CD4-positive, alpha-beta memory T cell (primary cell): ENCODE data around the gene NTN1. TPM values are rescaled to one million over a fixed set of nuclear protein-coding genes. Genes with fewer than 3 reads are reported as not detected.

Source experiments
- CTCF ChIA-PET: fragments of 350-600 bp; sonication (Branson Sonifier 250); formaldehyde crosslinking; loops from one replicate; lab custom pipeline; 2021; ENCODE audit warnings: inconsistent platforms; ENCODE audit not compliant: partially characterized antibody; lab: Charles Lee
- POLR2A ChIA-PET: fragments of 350-600 bp; sonication (Branson Sonifier 250); formaldehyde crosslinking; loops from one replicate; lab custom pipeline; 2021; ENCODE audit not compliant: partially characterized antibody; lab: Charles Lee
- DNase-seq, 5 donors: peaks; one replicate each; pipeline versions ENCODE4 v3.0.0 to v3.0.0-alpha.2; 2020 to 2022; ENCODE audit warnings: mixed read lengths in 1 of 5
- H3K27ac ChIP-seq: one replicate; pipeline ENCODE4 v1.7.0; 2013; ENCODE audit warnings: low read depth, low read length
- H3K27me3 ChIP-seq: 2 replicates; pipeline ENCODE4 v1.7.0; 2013; ENCODE audit warnings: mild to moderate bottlenecking, low read length, moderate library complexity; ENCODE audit not compliant: insufficient read depth
- H3K36me3 ChIP-seq: 2 replicates; pipeline ENCODE4 v1.7.0; 2013; ENCODE audit warnings: mild to moderate bottlenecking, low read length, moderate library complexity; ENCODE audit not compliant: insufficient read depth
- H3K4me1 ChIP-seq: 2 replicates; pipeline ENCODE4 v1.7.0; 2013; ENCODE audit warnings: mild to moderate bottlenecking, low read length, moderate library complexity; ENCODE audit not compliant: insufficient read depth
- H3K4me3 ChIP-seq, 2 donors: one replicate each; pipeline ENCODE4 v1.7.0; 2013; ENCODE audit warnings: low read length in 2 of 2, mild to moderate bottlenecking in 1 of 2
- H3K9me3 ChIP-seq, 2 donors: one replicate each; pipeline ENCODE4 v1.7.0; 2013; ENCODE audit warnings: low read length in 2 of 2, control low read depth in 1 of 2; ENCODE audit not compliant: control insufficient read depth in 1 of 2
- H3K27ac Mint-ChIP-seq, 7 donors: one replicate each; pipeline ENCODE4 v1.8.0; 2020 to 2021; ENCODE audit warnings: mixed read lengths in 7 of 7, mild to moderate bottlenecking in 6 of 7, inconsistent platforms in 3 of 7, moderate library complexity in 3 of 7
- H3K27me3 Mint-ChIP-seq, 2 donors: one replicate each; pipeline ENCODE4 v1.8.0; 2020 to 2021; ENCODE audit warnings: mixed read lengths in 2 of 2
- H3K36me3 Mint-ChIP-seq, 2 donors: one replicate each; pipeline ENCODE4 v1.8.0; 2020 to 2021; ENCODE audit warnings: mixed read lengths in 2 of 2, inconsistent platforms in 1 of 2, mild to moderate bottlenecking in 1 of 2
- H3K4me1 Mint-ChIP-seq, 4 donors: one replicate each; pipeline ENCODE4 v1.8.0; 2020 to 2021; ENCODE audit warnings: mixed read lengths in 4 of 4, mild to moderate bottlenecking in 1 of 4
- H3K4me3 Mint-ChIP-seq, 8 donors: one replicate each; pipeline ENCODE4 v1.8.0; 2020 to 2021; ENCODE audit warnings: mixed read lengths in 8 of 8, mild to moderate bottlenecking in 7 of 8, moderate library complexity in 6 of 8, inconsistent platforms in 3 of 8
- H3K9me3 Mint-ChIP-seq, 8 donors: one replicate each; pipeline ENCODE4 v1.8.0; 2020 to 2021; ENCODE audit warnings: mixed read lengths in 8 of 8, mild to moderate bottlenecking in 5 of 8, inconsistent platforms in 3 of 8, moderate library complexity in 1 of 8
- intact Hi-C: fragments of 100-400 bp; cut with micrococcal nuclease; formaldehyde crosslinking; loops from one replicate; pipeline ENCODE4 v1.15.1; 2023
- polyA plus RNA-seq, 2 donors: library from polyadenylated mRNA; unstranded; fragments of 300-500 nt; fragmentation: Illumina TruSeq; gene quantifications; one replicate each; pipeline ENCODE4 v1.2.3, GENCODE V29; 2021
- total RNA-seq, 2 experiments: library from RNA; stranded (reverse); gene quantifications; one replicate each; pipeline ENCODE4 v1.2.3, GENCODE V29; 2021

NTN1 gene
- total and polyA plus RNA-seq, 4 experiments from 2014 or later = 0.02 TPM; not detected in 3

DNA sequence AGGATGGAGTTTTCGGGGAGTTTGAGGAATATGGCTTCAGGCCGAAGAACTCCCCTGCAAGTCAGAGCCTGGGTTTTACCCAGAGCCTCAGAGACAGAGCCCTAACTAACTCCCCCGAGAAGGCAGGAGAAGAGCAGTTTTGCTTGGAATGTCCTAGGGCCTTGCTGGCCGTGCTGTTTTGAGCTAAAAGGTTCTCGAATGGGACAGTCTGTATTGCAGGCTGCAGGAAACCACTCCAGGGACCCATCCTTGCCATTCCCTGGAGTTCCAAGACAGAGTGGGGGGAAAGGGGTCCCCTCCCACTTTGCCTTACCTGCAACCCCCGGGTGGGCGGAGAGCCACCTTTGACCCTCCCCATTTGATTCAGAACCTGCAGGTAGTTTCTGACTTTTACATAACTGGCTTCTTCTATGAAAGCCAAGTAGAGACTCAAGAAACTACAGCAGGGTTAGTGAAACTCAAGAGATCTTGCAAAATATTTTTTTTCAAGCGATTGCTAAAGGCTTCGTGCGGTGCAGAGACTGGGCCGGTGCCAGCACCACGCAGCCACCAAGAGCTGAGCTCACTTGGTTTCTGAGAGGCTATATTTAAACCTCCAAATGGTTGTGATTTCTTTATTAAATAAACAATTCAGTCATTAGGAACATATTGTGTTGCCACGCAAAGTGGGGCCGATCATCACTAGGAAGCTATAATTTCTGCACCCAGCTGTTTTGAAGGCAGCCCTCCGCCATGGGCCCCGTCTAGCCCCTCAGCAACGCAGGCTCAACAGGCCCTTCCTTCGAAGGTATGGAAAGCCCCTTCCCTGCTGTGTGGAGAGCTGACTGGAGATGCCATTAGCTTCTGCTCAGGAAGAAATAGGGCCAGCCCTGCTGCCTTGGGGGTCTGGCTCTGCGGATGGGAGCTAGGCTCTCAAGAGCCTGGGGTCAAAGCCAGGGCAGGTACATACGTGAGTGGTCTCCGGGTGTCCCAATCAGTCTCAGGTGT lies 223.0 kb downstream of the NTN1 start:
- H3K36me3 ChIP-seq = no peaks in the 10 kb centered on the region
- H3K27me3 Mint-ChIP-seq = no peaks in the 10 kb centered on the region
- CTCF ChIA-PET = no interaction called here
- H3K4me1 Mint-ChIP-seq = peaks cover 1 to 17% (median 7%) of the 10 kb centered on the region in 4 donors
- H3K9me3 Mint-ChIP-seq = no peaks in the 10 kb centered on the region
- no peak overlapping the region for H3K4me3 Mint-ChIP-seq
- H3K9me3 ChIP-seq = no peaks in the 10 kb centered on the region
- peaks cover 7% of the 10 kb centered on the region for H3K4me1 ChIP-seq
- intact Hi-C loops = no loop called here
- POLR2A ChIA-PET = no interaction called here
- H3K27me3 ChIP-seq = no peaks in the 10 kb centered on the region
- H3K4me3 ChIP-seq = no peak overlapping the region
- H3K27ac ChIP-seq = no peak overlapping the region
- H3K27ac Mint-ChIP-seq = peak overlapping the region in 1 of 7 donors; percentile 22
- DNase-seq = no peak
- peaks cover 0 to 3% of the 10 kb centered on the region in 2 donors for H3K36me3 Mint-ChIP-seq

DNA sequence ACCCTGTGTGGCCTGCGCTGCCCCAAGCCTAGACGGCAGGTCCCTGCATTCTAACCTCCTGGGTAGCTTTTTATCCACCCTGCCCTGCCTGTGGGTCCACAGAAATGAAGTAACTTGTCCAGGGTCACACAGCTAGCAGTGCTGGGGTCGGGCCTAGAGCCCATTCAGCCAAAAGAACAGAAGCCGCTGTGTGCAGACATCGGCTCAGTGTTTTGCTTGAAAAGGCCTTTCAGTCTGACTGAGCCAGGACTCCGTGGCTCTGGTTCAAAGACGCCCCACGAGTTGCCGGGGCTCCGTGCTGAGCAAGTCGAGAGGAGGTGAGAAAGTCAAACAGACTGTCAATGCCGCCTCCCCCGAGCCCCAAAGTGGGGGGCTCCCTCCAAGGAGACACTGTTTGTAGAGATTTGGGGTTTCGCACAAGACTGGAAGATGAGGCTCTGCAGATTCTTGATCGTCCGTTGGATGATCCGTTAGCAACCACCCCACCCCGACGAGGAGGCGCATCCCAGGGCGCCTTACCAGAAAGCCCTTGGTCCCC lies 226.2 kb downstream of the NTN1 start:
- H3K4me3 Mint-ChIP-seq = no peak overlapping the region
- intact Hi-C loops = no loop called here
- H3K27me3 Mint-ChIP-seq = no peaks in the 10 kb centered on the region
- H3K4me1 ChIP-seq = no peaks in the 10 kb centered on the region
- H3K27me3 ChIP-seq = no peaks in the 10 kb centered on the region
- H3K27ac ChIP-seq = no peak overlapping the region
- peaks cover 0 to 8% of the 10 kb centered on the region in 2 donors for H3K36me3 Mint-ChIP-seq
- H3K27ac Mint-ChIP-seq = peak overlapping the region in 1 of 7 donors; percentile 29
- H3K4me1 Mint-ChIP-seq = peaks cover under 1 to 8% (median 1%) of the 10 kb centered on the region in 4 donors
- no peak overlapping the region for H3K4me3 ChIP-seq
- no peaks in the 10 kb centered on the region for H3K36me3 ChIP-seq
- no peaks in the 10 kb centered on the region for H3K9me3 ChIP-seq
- CTCF ChIA-PET = no interaction called here
- POLR2A ChIA-PET = no interaction called here
- H3K9me3 Mint-ChIP-seq = no peaks in the 10 kb centered on the region
- no peak for DNase-seq

DNA sequence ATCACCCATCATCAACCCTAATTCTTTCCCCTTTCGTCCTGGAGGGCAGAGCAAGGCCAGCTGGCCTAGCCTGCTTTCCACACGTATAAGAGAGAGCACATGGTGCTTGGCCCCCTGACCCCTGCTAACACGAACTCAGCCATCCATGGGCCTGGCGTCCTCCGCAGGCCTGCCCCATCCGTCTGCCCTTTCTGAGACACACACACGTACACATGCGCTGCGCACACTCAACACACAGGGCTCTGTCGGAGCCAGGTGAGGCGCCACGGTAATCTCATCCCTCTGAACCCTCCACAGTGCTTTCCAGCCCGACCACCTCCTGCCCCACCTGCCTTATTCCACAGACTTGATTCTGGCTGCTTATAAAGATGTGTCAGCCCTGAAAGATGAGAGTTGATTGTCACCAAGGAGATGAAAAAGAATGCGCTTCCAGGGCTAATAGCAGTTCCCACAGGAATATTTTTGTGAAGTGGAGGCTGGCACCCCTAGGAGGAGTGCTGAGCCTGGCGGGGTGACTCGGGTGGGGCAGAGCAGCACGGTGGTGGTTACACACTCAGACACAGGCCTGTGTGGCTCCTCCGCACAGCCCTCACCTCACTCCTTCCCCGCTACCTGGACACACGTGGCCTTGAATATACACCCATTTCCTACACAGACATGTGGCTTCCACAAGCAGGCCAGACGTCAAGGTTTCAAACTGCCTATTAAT lies 228.1 kb downstream of the NTN1 start:
- Mint-ChIP-seq H3K4me3 (no peak overlapping the region), H3K9me3 (no peaks in the 10 kb centered on the region), H3K4me1 (peaks cover 12 to 20% (median 18%) of the 10 kb centered on the region in 4 donors), H3K27ac (peak overlapping the region in 1 of 7 donors; percentile 38), H3K36me3 (peaks cover 6 to 8% of the 10 kb centered on the region in 2 donors), H3K27me3 (no peaks in the 10 kb centered on the region)
- DNase-seq = no peak
- H3K9me3 ChIP-seq = no peaks in the 10 kb centered on the region
- H3K36me3 ChIP-seq = no peaks in the 10 kb centered on the region
- no peaks in the 10 kb centered on the region for H3K27me3 ChIP-seq
- H3K27ac ChIP-seq = no peak overlapping the region
- CTCF ChIA-PET = no interaction called here
- POLR2A ChIA-PET = no interaction called here
- peaks cover 14% of the 10 kb centered on the region for H3K4me1 ChIP-seq
- no peak overlapping the region for H3K4me3 ChIP-seq
- intact Hi-C loops = no loop called here

DNA sequence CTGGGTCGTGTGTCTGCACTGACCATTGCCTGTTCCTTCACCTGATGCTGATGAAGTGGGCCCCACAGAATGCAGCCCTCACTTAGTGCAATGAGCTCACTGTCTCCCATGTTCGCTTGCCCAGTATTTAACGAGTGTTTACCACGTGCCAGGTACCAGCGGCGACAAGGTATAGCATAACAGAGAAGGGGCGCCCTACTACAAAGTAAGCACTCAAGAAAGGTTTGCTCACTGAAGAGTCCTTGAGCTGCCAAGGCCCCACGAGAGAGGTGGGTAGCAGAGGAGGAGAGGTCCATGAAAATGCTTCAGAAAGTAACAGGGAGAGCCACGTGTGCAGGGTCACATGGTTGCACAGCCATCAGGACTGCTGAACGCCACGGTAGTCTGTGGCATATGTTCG lies 230.0 kb downstream of the NTN1 start:
- Mint-ChIP-seq H3K27me3 (no peaks in the 10 kb centered on the region), H3K27ac (peak overlapping the region in 2 of 7 donors; percentile 16 to 32), H3K9me3 (no peaks in the 10 kb centered on the region), H3K36me3 (peaks cover 6 to 8% of the 10 kb centered on the region in 2 donors), H3K4me3 (no peak overlapping the region), H3K4me1 (peaks cover 12 to 25% (median 21%) of the 10 kb centered on the region in 4 donors)
- ChIA-PET CTCF (no interaction called here), POLR2A (no interaction called here)
- H3K4me1 ChIP-seq = peaks cover 14% of the 10 kb centered on the region
- H3K27me3 ChIP-seq = no peaks in the 10 kb centered on the region
- no peak for DNase-seq
- no peak overlapping the region for H3K4me3 ChIP-seq
- no peak overlapping the region for H3K27ac ChIP-seq
- H3K9me3 ChIP-seq = no peaks in the 10 kb centered on the region
- intact Hi-C loops = no loop called here
- H3K36me3 ChIP-seq = no peaks in the 10 kb centered on the region

DNA sequence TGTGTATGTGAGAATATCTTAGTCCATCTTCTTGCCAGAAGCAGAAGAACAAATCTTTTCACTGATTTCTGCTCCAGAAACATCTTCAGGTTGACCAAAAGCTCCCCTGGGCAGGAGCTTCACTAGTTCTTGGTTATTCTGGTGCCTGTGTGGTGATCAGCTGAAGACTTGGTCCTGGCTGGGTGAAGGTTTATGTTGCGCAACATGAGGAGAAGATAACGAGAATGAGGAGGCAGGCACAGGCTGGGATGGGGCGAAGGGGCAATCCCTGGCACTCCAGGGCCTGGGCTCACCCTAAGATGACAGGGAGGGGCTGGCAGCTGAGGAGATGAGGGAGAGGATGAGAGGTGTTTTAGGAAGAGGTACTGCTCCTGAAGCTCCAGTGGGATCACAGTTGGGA lies 232.0 kb downstream of the NTN1 start:
- H3K27ac ChIP-seq = no peak overlapping the region
- no peaks in the 10 kb centered on the region for H3K27me3 ChIP-seq
- Mint-ChIP-seq H3K27ac (peak overlapping the region; percentile 17 to 93 (median 74)), H3K9me3 (no peaks in the 10 kb centered on the region), H3K27me3 (no peaks in the 10 kb centered on the region), H3K36me3 (peaks cover 6 to 8% of the 10 kb centered on the region in 2 donors), H3K4me3 (peak overlapping the region in 2 of 8 donors; percentile 54 to 61), H3K4me1 (peaks cover 16 to 25% (median 21%) of the 10 kb centered on the region in 4 donors)
- ChIA-PET CTCF (no interaction called here), POLR2A (no interaction called here)
- intact Hi-C loops = no loop called here
- H3K4me1 ChIP-seq = peaks cover 14% of the 10 kb centered on the region
- H3K36me3 ChIP-seq = no peaks in the 10 kb centered on the region
- no peak overlapping the region for H3K4me3 ChIP-seq
- DNase-seq = no peak
- H3K9me3 ChIP-seq = no peaks in the 10 kb centered on the region

DNA sequence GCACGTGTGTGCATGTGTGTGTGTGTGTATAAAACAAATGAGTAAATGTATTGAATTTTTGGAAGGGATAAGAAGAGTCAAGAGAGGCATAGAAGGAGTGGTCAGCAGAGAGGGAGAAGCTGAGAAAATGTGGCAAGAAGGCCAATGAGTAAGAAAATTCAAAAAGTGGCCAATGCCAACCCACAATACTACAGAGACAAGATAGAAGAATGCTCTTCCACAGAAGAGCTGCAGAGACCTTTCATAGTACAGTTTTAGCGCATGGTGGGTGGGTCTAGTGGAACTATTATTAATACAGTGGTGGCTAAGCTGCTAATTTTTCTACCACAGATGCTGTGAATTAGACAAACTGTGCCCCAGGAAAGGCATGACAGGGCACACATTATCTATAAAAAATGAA lies 233.5 kb downstream of the NTN1 start:
- intact Hi-C loops = no loop called here
- no peak for DNase-seq
- Histone ChIP-seq H3K27ac (no peak overlapping the region), H3K36me3 (no peaks in the 10 kb centered on the region), H3K4me1 (peaks cover 14% of the 10 kb centered on the region), H3K9me3 (no peaks in the 10 kb centered on the region), H3K27me3 (no peaks in the 10 kb centered on the region), H3K4me3 (no peak overlapping the region)
- H3K27me3 Mint-ChIP-seq = no peaks in the 10 kb centered on the region
- CTCF ChIA-PET = interaction anchor here (0.6 kb wide), 1 partner anchor 267 kb away, joined by 4 read pairs; no protein-coding TSS in a partner anchor
- peak overlapping the region in 2 of 7 donors; percentile 38 to 85 for H3K27ac Mint-ChIP-seq
- H3K9me3 Mint-ChIP-seq = no peaks in the 10 kb centered on the region
- peaks cover 0 to 6% of the 10 kb centered on the region in 2 donors for H3K36me3 Mint-ChIP-seq
- peaks cover 16 to 24% (median 21%) of the 10 kb centered on the region in 4 donors for H3K4me1 Mint-ChIP-seq
- POLR2A ChIA-PET = no interaction called here
- H3K4me3 Mint-ChIP-seq = no peak overlapping the region

DNA sequence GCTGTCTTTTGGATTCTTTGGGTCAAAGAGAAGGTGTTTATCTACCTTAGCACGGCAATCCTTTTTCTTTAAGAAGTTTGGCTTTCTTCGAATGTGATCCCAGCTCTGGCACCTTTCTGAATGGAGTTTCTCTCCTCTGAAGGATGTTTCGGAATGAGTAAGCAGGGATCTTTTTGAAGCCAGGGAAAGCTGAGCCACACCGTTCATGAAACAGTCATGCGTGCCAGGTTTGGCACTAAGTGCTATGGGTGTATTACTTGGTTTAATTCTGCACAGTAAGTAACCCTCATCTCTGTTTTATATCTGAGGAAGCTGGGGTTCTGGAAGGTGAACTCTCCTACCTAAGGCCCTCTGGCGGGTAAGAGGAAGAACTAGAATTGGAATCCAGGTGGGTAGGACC lies 234.5 kb downstream of the NTN1 start:
- no peak overlapping the region for H3K27ac Mint-ChIP-seq
- ChIA-PET CTCF (no interaction called here), POLR2A (no interaction called here)
- Histone ChIP-seq H3K27me3 (no peaks in the 10 kb centered on the region), H3K9me3 (no peaks in the 10 kb centered on the region), H3K36me3 (no peaks in the 10 kb centered on the region), H3K4me3 (no peak overlapping the region), H3K27ac (no peak overlapping the region), H3K4me1 (peaks cover 14% of the 10 kb centered on the region)
- H3K27me3 Mint-ChIP-seq = no peaks in the 10 kb centered on the region
- peaks cover 0 to 6% of the 10 kb centered on the region in 2 donors for H3K36me3 Mint-ChIP-seq
- H3K9me3 Mint-ChIP-seq = no peaks in the 10 kb centered on the region
- H3K4me1 Mint-ChIP-seq = peaks cover 16 to 24% (median 21%) of the 10 kb centered on the region in 4 donors
- H3K4me3 Mint-ChIP-seq = no peak overlapping the region
- no peak for DNase-seq
- intact Hi-C loops = no loop called here
